ENCODE results near the gene NPAS1.
"Not testable (repeated sequence)": the region's sequence is repeated elsewhere in the genome, so short reads cannot be mapped to it uniquely, and the experiment has no call there.

Gene NPAS1

GRCh38 chr19:47047763-47048405 lies 28.2 kb downstream of the NPAS1 start:
- peak; percentile 90 for DNase-seq (ENCODE audit: low read depth)

- peak; percentile 88 for DNase-seq (ENCODE audit: low read depth)
Observed at GRCh38 chr19:47049307-47049700, 29.7 kb downstream of the NPAS1 start.

GRCh38 chr19:47050562-47050961 lies 30.9 kb downstream of the NPAS1 start:
- DNase-seq (ENCODE audit: low read depth): not testable (repeated sequence)

- no peak for DNase-seq (ENCODE audit: low read depth)
Observed at GRCh38 chr19:47056411-47056810, 36.8 kb downstream of the NPAS1 start.

GRCh38 chr19:47057328-47057727 lies 37.7 kb downstream of the NPAS1 start:
- peak; percentile 57 for DNase-seq (ENCODE audit: low read depth)

DNA sequence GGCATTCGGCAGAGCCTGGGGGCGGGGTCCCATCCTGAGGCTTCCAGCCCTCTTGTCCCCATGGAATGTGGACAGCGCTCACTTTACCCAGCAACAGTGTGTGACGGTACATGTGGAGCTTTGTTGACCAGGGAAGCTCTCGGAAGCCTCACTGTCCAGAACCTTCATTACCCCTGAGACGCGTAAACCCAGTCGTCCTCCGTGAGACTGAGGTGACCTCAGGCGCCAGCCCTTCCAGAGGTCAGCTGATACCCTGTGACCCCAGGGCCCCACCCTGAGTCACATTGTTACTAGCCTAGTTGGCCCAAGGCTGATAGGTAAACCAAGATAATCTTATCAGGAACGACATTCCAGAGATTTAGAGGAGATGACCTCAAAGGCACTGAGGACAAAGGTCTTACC lies 39.0 kb downstream of the NPAS1 start:
- no peak for DNase-seq (ENCODE audit: low read depth)

- DNase-seq (ENCODE audit: low read depth): no peak
Observed at GRCh38 chr19:47063874-47064273, 44.2 kb downstream of the NPAS1 start.

DNA sequence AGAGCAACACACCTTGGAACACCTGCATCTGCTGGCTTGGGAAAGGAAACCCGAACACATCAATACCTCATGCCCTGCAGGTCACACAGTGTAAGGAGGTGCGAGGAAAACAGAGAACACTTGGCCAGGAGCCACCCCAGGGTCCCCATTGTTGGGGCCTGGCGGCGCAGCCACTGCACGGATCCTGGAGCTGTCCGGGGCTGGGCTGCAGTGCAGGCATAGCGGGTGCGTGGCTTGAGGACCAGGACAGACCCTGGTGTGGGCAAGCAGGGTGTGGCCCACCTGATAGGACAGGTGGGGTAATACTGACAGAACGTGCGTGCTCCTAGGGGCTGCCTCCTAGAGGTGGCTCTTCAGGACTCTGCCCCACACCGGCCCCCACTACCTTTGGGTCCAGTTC lies 45.6 kb downstream of the NPAS1 start:
- no peak for DNase-seq (ENCODE audit: low read depth)

DNA sequence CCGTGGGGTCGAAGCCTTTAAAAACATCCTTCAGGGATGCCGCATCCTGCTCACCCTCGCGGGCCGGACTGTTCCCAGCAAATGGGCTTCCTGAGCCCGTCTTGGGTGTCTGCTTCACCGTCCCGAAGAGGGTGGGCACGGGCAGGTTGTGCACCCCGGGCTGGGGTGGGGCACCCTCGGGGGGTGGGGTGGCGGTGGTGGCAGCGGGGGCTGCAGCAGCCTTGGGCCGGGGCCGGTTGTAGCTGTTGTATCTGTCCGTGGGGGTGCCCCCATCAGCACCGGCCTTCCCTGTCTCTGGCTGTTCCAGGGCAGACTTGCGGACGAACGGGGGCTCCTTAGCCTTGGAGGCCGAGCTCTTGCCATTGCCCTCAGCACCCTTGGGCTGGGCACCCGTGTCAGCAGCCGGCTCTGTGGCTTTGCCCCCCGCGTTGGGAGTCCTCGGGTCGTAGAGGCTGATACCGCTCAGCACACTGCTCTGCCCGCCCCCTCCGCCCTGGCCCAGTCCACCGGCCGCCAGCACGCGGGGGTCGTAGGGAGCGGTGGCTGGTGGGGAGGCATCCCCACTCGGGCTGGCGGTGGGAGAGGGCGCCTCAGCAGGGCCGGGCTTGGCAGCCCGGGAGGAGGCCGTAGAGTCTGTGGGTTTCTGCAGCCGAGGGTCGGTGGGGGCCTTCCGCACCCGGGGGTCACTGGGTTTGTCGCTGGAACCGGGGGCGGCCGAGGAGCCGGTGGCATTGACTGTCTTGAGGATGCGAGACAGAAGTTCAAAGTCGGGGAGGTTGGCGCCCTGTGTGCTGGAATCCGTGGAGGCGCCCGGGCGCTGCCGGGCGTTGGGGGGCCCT lies 47.0 kb downstream of the NPAS1 start:
- no peak for DNase-seq (ENCODE audit: low read depth)

- DNase-seq (ENCODE audit: low read depth): no peak
Observed at GRCh38 chr19:47067215-47067847, 47.7 kb downstream of the NPAS1 start.

DNA sequence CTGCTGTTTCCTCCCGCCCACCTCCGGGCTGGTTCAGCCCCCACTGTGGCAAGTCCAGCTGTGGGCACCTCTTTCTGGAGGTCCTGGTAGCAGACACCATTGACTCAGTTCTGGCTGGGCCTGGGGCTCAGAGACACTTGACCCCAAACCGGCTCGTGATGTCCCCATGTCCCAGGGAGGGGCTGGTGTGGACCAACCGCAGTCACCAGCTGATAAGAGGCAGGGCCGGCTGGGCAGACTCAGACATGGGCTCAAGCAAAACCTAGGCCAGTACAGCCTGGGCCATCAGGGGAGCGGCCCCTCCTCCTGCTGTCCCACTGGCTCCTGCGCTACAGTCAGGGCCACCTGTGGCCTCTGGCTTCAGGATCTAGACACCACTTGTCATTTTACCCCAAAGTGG lies 48.6 kb downstream of the NPAS1 start:
- no peak for DNase-seq (ENCODE audit: low read depth)

GRCh38 chr19:47068876-47069406 lies 49.3 kb downstream of the NPAS1 start:
- DNase-seq (ENCODE audit: low read depth): no peak

- no peak for DNase-seq (ENCODE audit: low read depth)
Observed at GRCh38 chr19:47069795-47070194, 50.2 kb downstream of the NPAS1 start.

GRCh38 chr19:47070756-47071155 lies 51.1 kb downstream of the NPAS1 start:
- DNase-seq (ENCODE audit: low read depth): no peak

DNA sequence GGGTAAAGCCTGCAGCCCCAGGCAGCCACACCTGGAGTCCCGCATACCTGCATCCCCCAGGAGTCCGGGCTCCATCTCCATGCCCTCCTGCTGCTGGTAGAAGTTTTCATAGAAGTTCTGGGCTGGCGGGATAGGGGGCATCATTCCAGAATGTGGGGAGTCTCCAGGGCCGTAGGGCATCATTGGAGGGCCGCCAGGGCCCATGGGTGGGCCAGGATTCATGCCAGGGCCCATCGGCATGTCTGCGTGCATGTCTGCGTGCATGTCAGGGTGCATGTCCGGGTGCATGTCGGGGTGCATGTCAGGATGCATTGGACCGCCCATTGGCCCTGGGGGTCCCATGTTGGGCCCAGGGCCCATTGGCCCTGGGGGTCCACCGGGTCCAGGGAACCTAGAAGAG lies 52.1 kb downstream of the NPAS1 start:
- no peak for DNase-seq (ENCODE audit: low read depth)

- DNase-seq (ENCODE audit: low read depth): no peak
Observed at GRCh38 chr19:47072323-47072722, 52.7 kb downstream of the NPAS1 start.

DNA sequence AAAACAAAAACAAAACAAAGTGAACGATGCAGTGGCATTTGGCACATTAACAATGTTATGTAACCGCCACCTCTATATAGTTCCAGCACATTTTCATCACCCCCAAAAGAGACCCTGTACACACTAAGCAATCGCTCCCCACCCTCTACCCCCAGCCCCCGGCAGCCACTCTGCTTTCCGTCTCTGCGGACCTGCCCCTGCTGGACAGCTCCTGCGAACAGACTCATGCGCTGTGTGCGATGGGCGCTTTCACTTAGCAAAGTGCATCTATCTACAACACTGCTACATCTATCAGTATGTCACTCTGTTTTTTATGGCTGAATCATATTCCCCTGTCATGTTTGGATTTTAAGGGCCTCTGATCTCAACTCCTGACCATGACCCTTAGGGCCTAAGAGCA lies 53.9 kb downstream of the NPAS1 start:
- no peak for DNase-seq (ENCODE audit: low read depth)

DNA sequence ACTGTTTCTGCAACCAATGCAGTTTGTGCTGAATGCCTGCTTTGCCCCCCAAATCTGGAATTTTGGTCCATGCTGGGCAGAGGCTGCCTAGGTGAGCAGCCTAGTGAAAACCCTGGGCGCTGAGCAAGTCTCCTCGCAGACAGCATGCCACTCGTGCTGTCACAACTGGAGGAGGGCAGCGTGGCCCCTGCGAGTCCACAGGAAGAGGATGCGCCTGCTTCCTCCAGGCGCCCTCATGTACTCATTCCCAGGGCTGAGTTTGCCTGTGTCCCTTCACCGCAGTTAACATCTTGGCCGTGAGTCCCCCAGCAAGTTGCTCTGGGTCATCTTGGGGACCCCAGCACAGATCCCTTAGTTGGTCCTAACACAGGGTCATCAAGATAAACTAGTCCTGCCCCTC lies 55.0 kb downstream of the NPAS1 start:
- DNase-seq (ENCODE audit: low read depth): no peak

DNA sequence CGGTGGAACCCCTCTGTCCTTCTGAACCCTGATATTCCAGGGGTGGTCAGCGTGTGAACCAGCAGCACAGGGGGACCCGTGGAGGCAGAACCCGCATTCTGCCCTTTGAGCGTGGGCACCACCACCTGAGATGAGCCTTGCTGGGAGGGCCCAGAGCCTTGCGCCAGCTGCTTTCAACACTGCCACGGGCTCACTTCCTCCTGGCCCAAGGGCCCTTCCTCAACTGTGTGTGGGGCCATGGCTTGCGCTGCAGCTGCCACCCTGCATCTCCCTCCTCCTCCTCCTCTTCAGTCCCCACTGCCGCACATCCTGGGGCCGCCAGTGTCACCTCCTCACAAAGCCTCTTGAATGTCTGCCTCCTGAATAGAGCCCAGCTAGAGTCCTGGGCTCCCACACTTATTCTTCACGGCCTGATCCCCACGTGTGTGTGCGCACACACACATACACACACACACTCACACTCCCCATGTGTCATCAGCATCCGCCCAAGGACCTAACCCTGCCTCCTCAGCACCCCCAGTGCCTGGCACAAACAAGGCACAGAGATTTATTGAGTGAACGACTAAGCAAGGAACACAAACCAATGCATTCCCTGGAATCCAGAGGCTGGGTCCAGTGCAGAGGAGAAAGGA lies 55.7 kb downstream of the NPAS1 start:
- DNase-seq (ENCODE audit: low read depth): peak; percentile 44

- no peak for DNase-seq (ENCODE audit: low read depth)
Observed at GRCh38 chr19:47075941-47076340, 56.3 kb downstream of the NPAS1 start.

GRCh38 chr19:47078351-47078750 lies 58.7 kb downstream of the NPAS1 start:
- not testable (repeated sequence) for DNase-seq (ENCODE audit: low read depth)

GRCh38 chr19:47081095-47081494 lies 61.5 kb downstream of the NPAS1 start:
- DNase-seq (ENCODE audit: low read depth): no peak

Data from amniotic epithelial cell (primary cell).